ENCODE measurements around the gene SOX10. TPM values are rescaled to one million over a fixed set of nuclear protein-coding genes. Genes with fewer than 3 reads are reported as not detected.

The SOX10 gene
- total and polyA plus RNA-seq, 2 of the 13 experiments (the other 11 are each of a cell fraction or from before 2014, with no cell fraction given) = not detected

GRCh38 chr22:37981282-37982011 lies 2.9 kb downstream of the SOX10 start (continued):
- TF ChIP-seq DMTF1 (CRISPR knock-in tag; IDR thresholded peaks at IDR 0.05) (no peak), KDM5B (CRISPR knock-in tag; IDR thresholded peaks at IDR 0.05; ENCODE audit: borderline replicate concordance) (no peak; the same call in 1 of the 2 replicates), ZNF292 (CRISPR knock-in tag; IDR thresholded peaks at IDR 0.05; ENCODE audit: borderline replicate concordance, low read depth) (peak; percentile 81; the same call in 1 of the 2 replicates), PHF21A (CRISPR knock-in tag; IDR thresholded peaks at IDR 0.05) (no peak), ZFX (CRISPR knock-in tag; IDR thresholded peaks at IDR 0.05; ENCODE audit: low read depth) (peak; percentile 36; the same call in 1 of the 2 replicates), ZNF468 (CRISPR knock-in tag; IDR thresholded peaks at IDR 0.05) (no peak), NR2F1 (CRISPR knock-in tag; IDR thresholded peaks at IDR 0.05) (peak in 1 of 2 experiments; percentile 35; a peak in 1 of 4 replicates), HOXA3 (CRISPR knock-in tag; IDR thresholded peaks at IDR 0.05) (peak; percentile 41), PATZ1 (CRISPR knock-in tag; IDR thresholded peaks at IDR 0.05) (peak; percentile 51; the same call in 1 of the 2 replicates), ZBTB38 (CRISPR knock-in tag; IDR thresholded peaks at IDR 0.05) (0 out of 2 replicates have a peak, but pooled peaks have one; percentile 27), ZSCAN21 (CRISPR knock-in tag; IDR thresholded peaks at IDR 0.05; ENCODE audit: borderline replicate concordance) (no peak), HNRNPL (IDR thresholded peaks at IDR 0.05; ENCODE audit: low read depth, low read length) (peak; percentile 94), UBTF (CRISPR knock-in tag; IDR thresholded peaks at IDR 0.05) (no peak), NFAT5 (CRISPR knock-in tag; IDR thresholded peaks at IDR 0.05) (no peak), PPARG (CRISPR knock-in tag; conservative IDR thresholded peaks at IDR 0.05) (0 out of 2 replicates have a peak, but pooled peaks have one; percentile 30), ZNF570 (CRISPR knock-in tag; IDR thresholded peaks at IDR 0.05; ENCODE audit: borderline replicate concordance) (no peak)

Data from HepG2 (cell line).